Activated effector memory CD4-positive, alpha-beta T cell treated with Interleukin-2 at 50 U/mL for 16 hours (primary cell): ENCODE data around the gene PRSS2.
"Not testable (repeated sequence)": the region's sequence is repeated elsewhere in the genome, so short reads cannot be mapped to it uniquely, and the experiment has no call there.

Experiments used
- DNase-seq: peaks from one replicate; pipeline ENCODE4 v3.0.0-alpha.2; 2020

PRSS2 gene

GRCh38 chr7:142770661-142771352 lies at the start of gene PRSS2:
Gene PRSS2 (plus strand): TSS chr7:142770970. CDS start chr7:142770983, 13 bp downstream.
- DNase-seq = no peak

GRCh38 chr7:142720986-142721385 lies 49.8 kb upstream of the PRSS2 start:
- no peak for DNase-seq

- DNase-seq = no peak
Observed at GRCh38 chr7:142722248-142722794, 48.4 kb upstream of the PRSS2 start.

GRCh38 chr7:142733271-142733670 lies 37.5 kb upstream of the PRSS2 start:
- DNase-seq = no peak

GRCh38 chr7:142739923-142740492 lies 30.8 kb upstream of the PRSS2 start:
- no peak for DNase-seq

GRCh38 chr7:142740786-142741185 lies 30.0 kb upstream of the PRSS2 start:
- DNase-seq = no peak

- not testable (repeated sequence) for DNase-seq
Observed at GRCh38 chr7:142741932-142742331, 28.8 kb upstream of the PRSS2 start.

GRCh38 chr7:142745091-142745635 lies 25.6 kb upstream of the PRSS2 start:
- no peak for DNase-seq

GRCh38 chr7:142745745-142746144 lies 25.0 kb upstream of the PRSS2 start:
- DNase-seq = no peak

GRCh38 chr7:142746264-142746663 lies 24.5 kb upstream of the PRSS2 start:
- no peak for DNase-seq

- not testable (repeated sequence) for DNase-seq
Observed at GRCh38 chr7:142748410-142748809, 22.4 kb upstream of the PRSS2 start.

- no peak for DNase-seq
Observed at GRCh38 chr7:142749218-142749993, 21.4 kb upstream of the PRSS2 start, which contains the start of gene PRSS1. Gene PRSS1 (plus strand): TSS chr7:142749472. CDS start chr7:142749485, 13 bp downstream.

- DNase-seq = no peak
Observed at GRCh38 chr7:142750321-142750938, 20.3 kb upstream of the PRSS2 start.

- not testable (repeated sequence) for DNase-seq
Observed at GRCh38 chr7:142751526-142752175, 19.1 kb upstream of the PRSS2 start.

- no peak for DNase-seq
Observed at GRCh38 chr7:142752376-142753225, 18.2 kb upstream of the PRSS2 start.

- no peak for DNase-seq
Observed at GRCh38 chr7:142753366-142753765, 17.4 kb upstream of the PRSS2 start.

- not testable (repeated sequence) for DNase-seq
Observed at GRCh38 chr7:142753925-142754491, 16.8 kb upstream of the PRSS2 start.

- no peak for DNase-seq
Observed at GRCh38 chr7:142754681-142755575, 15.8 kb upstream of the PRSS2 start.

GRCh38 chr7:142758312-142758711 lies 12.5 kb upstream of the PRSS2 start:
- DNase-seq = not testable (repeated sequence)

- no peak for DNase-seq
Observed at GRCh38 chr7:142759433-142759832, 11.3 kb upstream of the PRSS2 start.
